GM19238 (cell line): ENCODE results near the gene SPTBN1.
"Not testable (repeated sequence)": the region's sequence is repeated elsewhere in the genome, so short reads cannot be mapped to it uniquely, and the experiment has no call there.

Source experiments
- DNase-seq: peaks from one replicate; pipeline ENCODE4 v3.0.0; 2011; ENCODE audit warnings: low spot score; ENCODE audit not compliant: insufficient read length

SPTBN1 gene

GRCh38 chr2:54697934-54698333 is 241.8 kb downstream of the SPTBN1 start:
- no peak for DNase-seq

DNA sequence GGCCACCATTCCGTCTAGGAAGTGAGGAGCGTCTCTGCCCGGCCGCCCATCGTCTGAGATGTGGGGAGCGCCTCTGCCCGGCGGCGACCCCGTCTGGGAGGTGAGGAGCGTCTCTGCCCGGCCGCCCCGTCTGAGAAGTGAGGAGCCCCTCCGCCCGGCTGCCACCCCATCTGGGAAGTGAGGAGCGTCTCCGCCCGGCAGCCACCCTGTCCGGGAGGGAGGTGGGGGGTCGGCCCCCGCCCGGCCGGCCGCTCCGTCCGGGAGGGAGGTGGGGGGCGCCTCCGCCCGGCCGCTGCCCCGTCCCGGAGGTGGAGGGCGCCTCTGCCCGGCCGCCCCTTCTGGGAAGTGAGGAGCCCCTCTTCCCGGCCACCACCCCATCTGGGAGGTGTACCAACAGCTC is 242.8 kb downstream of the SPTBN1 start:
- not testable (repeated sequence) for DNase-seq

DNA sequence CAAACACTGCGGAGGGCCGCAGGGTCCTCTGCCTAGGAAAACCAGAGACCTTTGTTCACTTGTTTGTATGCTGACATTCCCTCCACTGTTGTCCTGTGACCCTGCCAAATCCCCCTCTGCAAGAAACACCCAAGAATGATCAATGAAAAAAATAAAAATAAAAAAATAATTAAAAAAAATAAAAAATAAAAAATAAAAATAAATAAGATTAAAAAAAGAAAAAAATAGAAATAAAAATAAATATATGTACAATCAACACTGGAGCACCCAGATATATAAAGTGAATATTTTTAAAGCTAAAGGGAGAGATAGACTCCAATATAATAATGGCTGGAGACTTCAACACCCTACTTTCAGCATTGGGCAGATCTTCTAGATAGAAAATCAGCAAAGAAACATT is 243.5 kb downstream of the SPTBN1 start:
- DNase-seq = no peak

- DNase-seq = no peak
Observed at GRCh38 chr2:54701029-54701428, 244.9 kb downstream of the SPTBN1 start.

DNA sequence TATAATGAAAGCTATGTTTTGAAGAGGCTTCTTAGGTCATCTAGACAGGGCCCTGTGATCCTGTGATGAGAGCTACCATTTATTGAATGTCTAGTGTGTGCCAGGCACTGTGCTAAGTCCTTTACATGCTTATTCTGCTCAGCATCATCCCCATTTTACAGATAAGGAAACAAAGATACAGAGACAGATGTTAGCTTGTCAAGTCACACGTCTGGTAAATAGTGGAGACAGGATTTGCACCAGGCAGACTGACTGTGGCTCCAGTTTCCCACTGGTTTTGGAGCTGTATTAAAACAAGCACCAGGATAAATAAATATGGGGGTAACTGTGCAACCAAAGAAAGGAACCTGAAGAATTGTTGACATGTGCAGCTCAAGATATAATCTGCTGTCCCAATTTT is 248.1 kb downstream of the SPTBN1 start:
- no peak for DNase-seq

DNA sequence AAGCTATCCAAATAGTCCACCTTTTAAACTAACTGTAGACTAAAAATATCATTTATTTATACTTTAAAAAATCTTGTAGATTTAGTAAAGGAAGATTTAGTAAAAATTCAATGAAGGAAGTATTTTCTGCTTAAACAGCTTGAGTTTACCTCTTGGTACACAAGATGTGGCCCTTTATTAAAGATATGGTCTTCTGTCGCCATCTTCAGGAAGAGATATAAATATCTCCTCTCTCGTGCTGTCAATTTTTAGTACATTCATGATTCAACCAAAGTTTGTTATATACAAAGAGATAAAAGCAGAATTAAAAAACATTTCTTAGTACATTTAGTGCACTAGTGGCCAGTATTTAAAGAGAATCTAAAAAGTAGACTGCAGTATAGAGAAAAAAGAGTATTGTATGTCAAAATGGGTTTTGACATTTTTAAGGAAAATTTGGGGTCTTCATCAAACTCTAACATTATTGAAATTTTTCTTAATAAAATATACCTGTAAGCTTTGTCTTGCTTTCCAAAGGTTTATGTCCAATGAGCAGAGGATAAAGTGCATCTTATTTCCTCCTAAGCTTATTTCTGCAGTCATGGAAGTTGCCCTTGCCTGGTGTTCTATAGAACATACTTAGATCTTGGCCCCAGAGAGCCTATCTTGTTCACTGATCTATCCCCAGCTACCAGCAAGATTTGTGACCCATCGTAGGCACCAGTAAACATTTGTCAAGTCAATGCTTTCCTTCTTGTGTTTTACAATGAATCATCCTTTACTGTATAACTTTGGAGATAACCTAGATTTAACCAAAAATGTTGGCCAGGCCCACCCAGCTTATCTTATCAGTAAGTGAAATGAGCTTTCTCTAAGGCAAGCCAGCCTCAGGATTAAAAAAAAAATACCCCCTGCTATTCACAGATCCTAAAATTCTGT is 248.8 kb downstream of the SPTBN1 start:
- DNase-seq = no peak

DNA sequence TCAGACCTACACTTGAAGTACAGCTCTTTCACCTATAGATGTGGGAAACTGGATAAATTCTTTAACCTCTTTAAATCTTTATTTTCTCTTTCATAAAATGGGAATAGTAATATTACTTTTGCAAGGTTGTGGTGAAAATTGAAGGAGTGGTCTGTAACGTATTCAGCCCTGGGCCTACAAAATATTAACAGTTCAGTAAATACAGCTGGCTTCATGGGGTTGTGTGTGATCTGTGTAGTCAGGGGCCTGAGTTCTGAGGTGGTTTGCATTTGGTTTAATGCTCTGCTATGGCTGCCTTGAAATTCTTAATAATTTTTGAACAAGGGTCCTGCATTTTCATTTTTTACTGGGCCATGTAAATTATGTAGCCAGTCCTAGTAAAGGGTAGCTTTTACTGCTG is 250.5 kb downstream of the SPTBN1 start:
- no peak for DNase-seq

DNA sequence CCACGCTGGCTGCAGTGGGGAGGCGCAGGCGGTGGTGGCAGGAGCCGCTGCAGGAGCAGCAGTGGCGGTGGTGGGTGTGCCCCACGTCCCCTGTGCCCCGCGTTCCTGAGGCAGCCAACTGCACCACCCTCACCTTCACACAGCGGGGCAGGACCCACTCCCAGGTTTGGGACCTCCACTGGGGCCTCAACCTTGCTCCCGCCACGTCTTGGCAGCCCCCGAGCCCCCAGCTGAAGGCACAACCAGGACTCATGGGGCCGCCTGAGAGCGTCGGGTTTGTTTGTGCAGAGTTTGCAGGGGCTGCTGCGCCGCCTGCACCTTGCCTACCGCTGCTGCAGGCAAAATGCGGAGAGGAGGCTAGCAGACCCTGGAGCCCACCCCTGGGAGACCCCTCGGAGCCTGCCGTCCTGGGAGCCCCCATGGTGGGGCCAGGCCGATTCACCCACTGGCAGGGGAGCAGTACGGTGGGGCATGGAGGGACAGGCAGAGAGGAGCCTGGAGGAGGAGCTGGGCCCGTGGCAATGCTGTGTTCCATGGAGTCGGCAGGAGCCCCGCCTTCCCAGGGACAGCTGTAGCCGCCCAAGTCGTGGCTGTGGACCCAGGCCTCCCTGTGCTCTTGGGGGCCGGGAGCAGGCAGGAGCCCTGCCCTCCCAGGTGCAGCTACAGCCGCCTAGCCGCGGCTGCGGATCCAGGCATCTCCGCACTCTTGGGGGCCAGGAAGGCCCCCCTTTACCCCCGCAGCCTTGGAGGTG is 252.6 kb downstream of the SPTBN1 start:
- no peak for DNase-seq

DNA sequence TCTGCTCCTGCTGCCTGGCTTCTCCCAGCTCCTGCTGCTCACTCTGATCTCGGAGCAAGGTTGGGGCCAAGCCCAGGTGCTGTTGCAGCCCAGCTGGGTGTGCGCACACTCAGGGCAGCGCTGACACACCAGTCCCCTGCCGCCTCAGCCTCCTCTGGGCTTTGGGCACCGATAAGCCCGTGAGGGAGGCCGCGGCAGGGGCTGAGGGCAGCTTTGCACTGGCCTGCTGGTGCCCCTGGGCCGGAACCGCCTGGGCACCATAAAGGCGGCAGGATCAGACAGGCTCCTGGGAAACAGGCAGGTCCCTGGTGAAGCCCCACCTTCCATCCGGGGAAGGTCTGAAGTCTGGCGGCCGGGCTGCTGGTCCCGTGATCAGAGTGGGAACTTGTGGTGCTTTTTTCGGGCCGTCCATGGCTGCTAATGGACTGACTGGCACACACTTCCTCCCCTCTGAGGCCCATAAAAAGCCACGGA is 253.2 kb downstream of the SPTBN1 start:
- DNase-seq = no peak

DNA sequence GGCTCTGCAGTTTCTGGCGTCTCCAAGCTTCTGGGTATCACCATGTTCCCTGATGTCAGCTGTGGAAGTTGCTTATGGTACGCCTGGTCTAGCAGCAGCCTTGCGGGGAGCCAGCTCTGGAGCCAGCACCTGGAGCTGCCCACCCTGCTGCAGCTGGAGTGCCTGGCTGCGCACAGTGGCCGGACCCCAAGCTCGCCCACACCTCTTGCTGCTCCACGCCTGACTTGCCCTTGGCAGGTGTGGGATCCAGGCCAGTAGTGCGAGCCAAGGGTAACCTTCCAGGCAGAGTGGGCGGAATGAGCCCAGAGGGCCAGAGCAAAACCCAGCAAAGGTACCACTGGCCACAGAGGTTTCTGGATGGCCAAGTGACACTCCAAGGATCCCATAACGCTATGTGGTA is 254.1 kb downstream of the SPTBN1 start:
- no peak for DNase-seq

DNA sequence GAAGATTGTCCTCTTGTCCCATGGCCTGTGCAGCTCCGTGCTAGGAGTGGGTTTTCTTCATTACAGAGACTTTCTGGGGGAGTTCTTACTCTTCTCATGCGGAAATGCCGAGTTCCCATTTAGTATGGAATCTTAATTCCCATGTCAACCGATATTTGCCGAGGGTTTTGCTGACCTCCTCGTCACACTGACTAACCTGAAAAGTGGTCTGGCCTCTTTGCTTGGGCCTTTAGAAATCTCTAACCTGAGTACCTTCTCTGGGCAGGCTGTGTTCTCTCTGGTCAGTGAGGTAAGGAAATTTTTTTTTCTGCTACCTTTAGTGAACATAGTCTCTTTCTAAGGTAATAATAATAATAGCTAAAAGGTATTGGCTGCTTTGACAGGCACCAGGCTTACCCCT is 256.4 kb downstream of the SPTBN1 start:
- DNase-seq = no peak

GRCh38 chr2:54714996-54715395 is 258.9 kb downstream of the SPTBN1 start:
- no peak for DNase-seq

GRCh38 chr2:54716375-54716774 is 260.2 kb downstream of the SPTBN1 start:
- DNase-seq = no peak

GRCh38 chr2:54720563-54720962 is 264.4 kb downstream of the SPTBN1 start:
- DNase-seq = no peak
